GM19043 (cell line): ENCODE data around the gene GOLPH3.

Experiments
- ATAC-seq: cut with Tn5 transposase; IDR thresholded peaks from one replicate; pipeline ENCODE4 v1.9.1; 2021; ENCODE audit warnings: low read depth; ENCODE audit not compliant: unreplicated experiment

The GOLPH3 gene

DNA sequence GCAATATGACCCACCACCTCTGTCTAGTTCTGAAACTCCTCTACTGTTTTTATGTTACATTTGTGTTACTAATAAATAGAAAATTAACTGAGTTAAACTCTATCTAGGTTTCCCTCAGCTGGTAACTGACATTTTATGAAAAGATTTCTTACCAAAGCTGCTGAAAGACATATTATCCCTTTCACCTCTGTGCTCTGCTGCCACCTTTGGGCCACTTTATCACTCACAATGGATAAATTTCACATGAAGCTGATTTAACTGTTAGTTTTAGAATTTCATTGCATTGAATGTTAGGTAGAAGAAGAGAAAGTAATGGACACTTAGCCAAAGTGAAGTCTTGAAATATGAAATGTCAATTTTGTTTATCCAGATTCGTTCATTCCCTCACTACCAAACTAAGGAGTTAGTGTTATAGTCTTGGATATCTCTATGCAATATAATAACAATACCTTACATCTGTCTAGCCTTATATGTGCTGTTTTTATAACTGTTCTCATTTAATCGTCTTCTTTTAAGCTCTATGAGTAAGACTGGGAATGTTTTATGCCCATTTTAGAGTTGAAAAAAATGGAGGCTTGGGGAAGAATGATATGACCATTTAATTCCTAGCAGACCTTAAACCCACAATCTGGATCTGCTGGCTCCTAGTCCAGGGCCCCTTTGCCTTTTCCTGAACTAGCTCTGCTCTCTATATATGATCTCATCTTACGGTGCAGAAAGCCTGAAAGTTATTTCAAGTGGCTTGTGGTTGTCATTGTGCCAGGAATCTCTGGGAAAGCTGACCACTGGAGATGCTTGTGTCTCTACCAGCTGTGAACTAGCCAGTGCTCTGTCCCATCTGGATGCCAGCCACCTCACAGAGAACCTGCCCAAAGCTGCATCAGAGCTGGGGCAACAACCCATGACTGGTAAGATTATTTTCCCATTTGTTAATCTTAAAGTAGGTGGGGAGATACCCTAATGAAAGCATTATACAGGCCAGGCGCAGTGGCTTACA is 97.1 kb downstream of the GOLPH3 start:
- no peak for ATAC-seq
